ENCODE measurements around the gene DEPDC5. TPM values are rescaled to one million over a fixed set of nuclear protein-coding genes. Genes with fewer than 3 reads are reported as not detected.

The DEPDC5 gene
- total and polyA plus RNA-seq, 7 donors = 8.4 to 21.3 (median 12.9) TPM

DNA sequence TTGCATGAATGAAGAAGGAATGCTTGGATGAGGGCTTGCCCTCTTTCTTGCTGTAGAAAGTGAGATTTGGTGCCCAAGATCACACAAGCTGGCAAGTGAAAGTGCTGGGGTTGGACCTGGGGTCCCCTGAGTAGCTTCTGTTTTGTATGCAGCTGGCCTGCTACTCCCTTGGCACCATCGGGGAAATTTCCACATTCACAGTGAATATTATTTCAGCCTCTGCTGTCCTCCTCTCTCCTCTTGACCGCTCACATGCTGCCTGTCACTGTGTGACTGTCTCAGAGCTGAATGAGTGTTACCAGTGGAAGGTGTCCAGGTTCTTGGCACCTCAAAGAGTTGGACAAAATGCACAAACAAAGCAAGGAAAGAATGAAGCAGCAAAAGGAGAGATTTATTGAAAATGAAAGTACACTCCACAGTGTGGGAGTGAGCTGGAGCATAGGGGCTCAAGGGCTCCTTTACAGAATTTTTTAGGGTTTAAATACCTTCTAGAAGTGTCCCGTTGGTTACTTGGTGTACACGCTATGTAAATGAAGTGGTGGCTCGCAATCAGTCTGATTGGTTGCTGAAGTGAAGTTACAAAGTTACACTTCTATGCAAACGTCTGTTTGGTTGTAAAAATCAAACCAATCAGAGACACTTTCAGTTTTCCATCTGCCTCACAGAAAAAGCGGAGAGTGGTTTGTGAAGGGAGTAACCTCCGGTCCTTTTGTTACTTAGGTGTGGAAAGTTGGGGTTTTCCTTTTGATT is 87.4 kb downstream of the DEPDC5 start:
- H3K27me3 ChIP-seq = no peaks in the 10 kb centered on the region
- H3K4me3 ChIP-seq = peak overlapping the region in 3 of 4 donors; percentile 21 to 25 (median 22)
- H3K4me1 ChIP-seq = peaks cover 0 to 10% (median 3%) of the 10 kb centered on the region in 4 donors
- H3K27ac ChIP-seq = peak overlapping the region in 3 of 4 donors; percentile 21 to 43 (median 33)
- WGBS, 2 donors = 74 to 83% methylated on average over 8 of the region's 8 CpGs
- intact Hi-C loops (cut with DNase I) = no loop called here
- TF ChIP-seq POLR2A (IDR thresholded peaks at IDR 0.05) = no peak
- no peak for TF ChIP-seq POLR2AphosphoS5 (IDR thresholded peaks at IDR 0.05)
- TF ChIP-seq EP300 (IDR thresholded peaks at IDR 0.05) = no peak
- no peak for TF ChIP-seq CTCF (IDR thresholded peaks at IDR 0.05)
- H3K36me3 ChIP-seq = peaks cover under 1 to 75% (median 25%) of the 10 kb centered on the region in 4 donors
- no peaks in the 10 kb centered on the region for H3K9me3 ChIP-seq
- DNase-seq = no peak

DNA sequence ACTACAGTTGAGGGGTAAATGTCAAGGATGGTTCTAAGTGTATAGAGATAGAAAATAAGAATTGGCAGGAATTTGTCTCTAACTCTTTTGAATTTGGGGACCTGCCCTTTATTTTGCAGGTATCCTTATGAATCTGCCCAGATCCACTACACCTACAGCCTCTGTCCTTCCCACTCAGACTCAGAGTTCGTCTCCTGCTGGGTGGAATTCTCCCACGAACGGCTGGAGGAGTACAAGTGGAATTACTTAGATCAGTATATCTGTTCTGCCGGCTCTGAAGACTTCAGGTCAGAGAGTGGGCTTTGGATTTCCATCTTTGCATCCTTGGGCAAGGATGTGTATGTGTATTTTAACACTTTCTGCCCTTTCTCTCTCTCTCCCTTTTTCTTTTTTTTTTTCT is 89.7 kb downstream of the DEPDC5 start:
- intact Hi-C loops (cut with DNase I) = no loop called here
- Histone ChIP-seq H3K4me1 (peaks cover 0 to 10% (median 3%) of the 10 kb centered on the region in 4 donors), H3K27ac (no peak overlapping the region), H3K36me3 (peaks cover 11 to 75% (median 30%) of the 10 kb centered on the region in 4 donors), H3K4me3 (no peak overlapping the region), H3K9me3 (no peaks in the 10 kb centered on the region), H3K27me3 (no peaks in the 10 kb centered on the region)
- 94 to 97% methylated on average over 4 of the region's 4 CpGs for WGBS, 2 donors
- no peak for TF ChIP-seq CTCF (IDR thresholded peaks at IDR 0.05)
- TF ChIP-seq POLR2A (IDR thresholded peaks at IDR 0.05) = no peak
- no peak for TF ChIP-seq POLR2AphosphoS5 (IDR thresholded peaks at IDR 0.05)
- no peak for TF ChIP-seq EP300 (IDR thresholded peaks at IDR 0.05)
- no peak for DNase-seq

DNA sequence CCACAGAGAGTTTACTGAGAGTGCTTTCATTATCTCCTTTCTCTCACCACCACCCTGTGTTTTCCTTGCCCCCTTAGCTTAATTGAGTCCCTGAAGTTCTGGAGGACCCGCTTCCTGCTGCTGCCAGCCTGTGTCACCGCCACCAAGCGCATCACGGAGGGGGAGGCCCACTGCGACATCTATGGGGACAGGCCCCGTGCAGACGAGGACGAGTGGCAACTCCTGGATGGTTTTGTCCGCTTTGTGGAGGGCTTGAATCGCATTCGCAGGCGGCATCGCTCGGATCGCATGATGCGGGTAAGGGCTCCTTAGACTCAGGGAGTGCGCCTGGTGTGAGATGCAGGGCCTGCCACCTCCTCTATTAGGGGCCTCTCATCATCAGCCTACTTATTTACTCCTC is 91.1 kb downstream of the DEPDC5 start:
- H3K36me3 ChIP-seq = peaks cover 11 to 75% (median 29%) of the 10 kb centered on the region in 4 donors
- intact Hi-C loops (cut with DNase I) = no loop called here
- 97 to 98% methylated on average over 17 of the region's 17 CpGs for WGBS, 2 donors
- no peak for DNase-seq
- no peak overlapping the region for H3K27ac ChIP-seq
- no peak overlapping the region for H3K4me3 ChIP-seq
- peaks cover 0 to 10% (median 3%) of the 10 kb centered on the region in 4 donors for H3K4me1 ChIP-seq
- H3K27me3 ChIP-seq = no peaks in the 10 kb centered on the region
- H3K9me3 ChIP-seq = no peaks in the 10 kb centered on the region
- TF ChIP-seq POLR2AphosphoS5 (IDR thresholded peaks at IDR 0.05) (no peak), POLR2A (IDR thresholded peaks at IDR 0.05) (no peak), CTCF (IDR thresholded peaks at IDR 0.05) (no peak), EP300 (IDR thresholded peaks at IDR 0.05) (no peak)

DNA sequence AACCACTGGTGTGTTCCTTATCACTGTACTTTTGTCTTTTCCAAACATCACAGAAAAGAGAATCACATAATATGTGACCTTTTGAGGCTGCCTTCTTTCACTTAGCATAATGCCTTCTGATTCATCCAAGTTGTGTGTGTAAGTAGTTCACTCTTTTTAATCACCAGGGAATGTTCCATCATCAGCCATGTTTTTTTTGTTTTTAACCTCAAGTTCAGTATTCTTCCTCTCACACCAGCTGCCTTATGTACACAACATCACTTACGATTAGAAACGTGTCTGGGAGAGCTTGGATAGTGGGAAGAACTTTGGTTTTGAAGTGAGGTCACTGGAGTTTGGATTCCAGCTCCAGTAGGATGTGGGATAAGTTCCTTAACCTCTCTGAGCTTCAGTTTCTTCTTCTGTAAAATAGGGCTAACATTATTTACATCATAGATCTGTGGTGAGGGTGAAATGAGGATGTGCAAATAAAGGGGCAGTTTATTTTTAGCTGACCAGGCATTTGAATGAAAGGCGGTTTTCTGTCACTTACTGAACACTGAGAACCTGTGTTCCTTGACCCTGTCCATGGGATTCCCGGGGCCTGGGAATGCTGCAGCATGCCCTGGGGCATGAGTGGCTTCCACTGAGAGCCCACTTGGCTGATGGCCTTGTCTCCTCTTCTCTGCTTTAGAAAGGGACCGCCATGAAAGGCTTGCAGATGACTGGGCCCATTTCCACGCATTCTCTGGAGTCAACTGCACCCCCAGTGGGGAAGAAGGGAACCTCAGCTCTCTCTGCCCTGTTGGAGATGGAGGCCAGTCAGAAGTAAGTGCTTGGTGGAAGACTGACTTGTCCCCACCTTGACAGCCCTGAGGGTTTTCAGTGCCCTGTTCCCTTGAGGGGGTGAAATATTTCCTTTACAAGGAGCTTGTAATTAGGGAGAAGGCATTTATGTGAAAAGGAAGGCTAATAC is 92.6 kb downstream of the DEPDC5 start:
- peak in 1 of 4 experiments; percentile 14 for TF ChIP-seq CTCF (IDR thresholded peaks at IDR 0.05)
- TF ChIP-seq POLR2A (IDR thresholded peaks at IDR 0.05) = no peak
- WGBS, 2 donors = 81 to 85% methylated on average over 6 of the region's 6 CpGs
- Histone ChIP-seq H3K9me3 (no peaks in the 10 kb centered on the region), H3K4me3 (no peak overlapping the region), H3K4me1 (no peaks in the 10 kb centered on the region), H3K27ac (no peak overlapping the region), H3K27me3 (no peaks in the 10 kb centered on the region), H3K36me3 (peaks cover 11 to 87% (median 29%) of the 10 kb centered on the region in 4 donors)
- no peak for DNase-seq
- intact Hi-C loops (cut with DNase I) = no loop called here

Data from sigmoid colon (tissue), 7 donors.